ENCODE measurements around the gene BBS7.
A peak's percentile ranks its signal among the peaks of the same experiment; 100 is the strongest.

Gene BBS7

DNA sequence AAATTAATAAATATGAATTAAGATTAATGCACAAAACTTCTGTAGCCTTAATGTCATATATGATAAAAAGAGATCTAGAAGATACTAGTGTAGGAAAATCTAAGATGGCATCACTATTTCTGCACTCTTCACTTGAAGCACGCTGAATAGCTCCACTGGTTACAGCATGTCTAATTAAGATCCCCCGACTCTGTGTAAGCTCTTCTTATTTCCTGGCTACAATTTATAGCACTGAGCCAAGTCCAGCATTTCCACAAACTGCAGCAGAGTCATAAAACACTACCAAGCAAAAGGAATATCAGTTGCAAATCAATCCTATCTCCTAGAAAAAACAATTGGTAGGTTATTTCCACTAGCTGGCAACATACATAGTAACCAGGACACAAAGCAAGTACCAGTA, 45.3 kb downstream of the BBS7 start:
- DNase-seq: no peak

DNA sequence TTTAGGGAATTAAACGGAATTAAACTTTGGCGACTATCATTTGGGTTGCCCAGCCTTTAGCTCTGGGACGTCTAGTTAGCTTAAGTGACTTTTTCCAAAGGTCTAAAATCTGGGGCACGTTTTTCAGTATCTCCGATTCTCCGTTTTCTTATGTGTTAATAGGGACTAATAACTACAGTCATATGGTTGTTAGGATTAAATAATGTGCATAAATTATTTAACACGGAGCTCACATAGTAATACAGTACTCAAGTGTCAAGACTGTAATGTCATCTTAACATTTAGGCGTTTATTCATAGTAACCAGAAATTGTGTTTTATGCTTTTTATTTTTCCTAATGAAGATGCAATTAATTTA, 46.1 kb downstream of the BBS7 start:
- DNase-seq: no peak

DNA sequence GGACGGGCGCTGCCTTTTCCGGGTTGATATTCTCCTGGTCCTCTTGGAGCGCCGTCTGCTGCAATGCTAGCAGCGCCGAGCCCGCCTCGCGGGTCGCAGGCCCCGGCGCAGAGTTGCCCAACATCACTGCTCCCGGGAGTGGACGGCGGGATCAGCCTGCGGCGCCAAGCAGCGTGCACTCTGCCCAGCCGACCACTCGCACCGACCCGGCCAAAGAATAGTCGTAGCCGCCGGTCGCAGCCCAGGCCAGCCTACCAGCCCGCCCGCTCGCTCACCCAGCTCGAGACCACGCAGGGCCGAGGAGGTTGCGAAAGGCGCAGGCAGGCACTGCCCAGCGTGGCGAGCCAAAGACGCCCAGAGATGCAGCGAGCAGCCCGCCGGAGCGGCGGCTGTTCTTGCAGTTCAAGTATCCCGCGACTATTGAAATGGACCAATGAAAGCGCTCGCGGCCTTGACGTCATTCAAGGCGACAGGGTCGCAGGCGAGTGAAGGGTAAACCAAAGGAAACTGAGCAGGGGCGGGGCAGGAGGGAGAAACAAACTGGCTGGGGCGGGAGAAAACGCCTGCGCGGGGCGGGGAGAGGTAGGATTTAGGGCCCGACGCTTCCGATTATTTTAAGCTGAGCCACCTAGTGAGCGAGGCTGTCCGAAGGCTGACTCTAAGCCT, 46.6 kb downstream of the BBS7 start, which contains the start of gene CCNA2:
CCNA2 (minus strand) TSS at position 379 of the 666 bp plus-strand sequence; CDS start at position 124, 255 bp downstream.
- peak; percentile 98 for DNase-seq

DNA sequence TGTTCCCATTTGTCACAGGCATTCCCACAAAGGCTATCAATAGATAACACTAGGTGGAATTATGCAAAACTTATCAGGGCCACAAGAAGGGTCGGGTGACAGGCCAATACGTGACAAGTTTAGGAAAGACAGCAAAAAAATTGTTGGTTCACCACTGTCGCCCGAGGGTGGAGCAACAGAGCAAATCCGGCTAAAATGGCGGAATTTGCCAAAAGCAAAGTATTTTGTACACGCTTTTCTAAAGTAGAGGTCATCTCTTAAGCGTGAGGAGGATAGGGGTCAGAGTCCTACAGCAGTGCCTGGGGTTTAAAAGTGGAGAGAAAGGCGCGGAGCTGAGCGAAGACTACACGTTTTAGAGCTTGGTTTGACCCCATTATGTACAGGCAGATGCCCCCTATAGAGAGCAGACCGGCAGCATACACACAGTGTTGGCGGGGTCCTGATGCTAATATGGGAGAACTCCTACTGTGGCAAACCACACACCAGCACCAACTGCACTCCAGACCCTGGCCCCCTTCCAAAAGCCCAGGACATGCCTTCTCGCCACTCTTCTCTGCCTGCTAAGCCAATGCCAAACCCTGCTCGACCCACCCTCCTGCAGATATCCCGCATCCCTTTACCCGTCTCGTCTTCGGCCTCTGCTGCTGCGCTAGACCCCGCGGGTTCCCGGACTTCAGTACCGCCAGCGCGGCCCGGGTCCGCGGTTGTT, 47.3 kb downstream of the BBS7 start:
- DNase-seq: peak; percentile 74

DNA sequence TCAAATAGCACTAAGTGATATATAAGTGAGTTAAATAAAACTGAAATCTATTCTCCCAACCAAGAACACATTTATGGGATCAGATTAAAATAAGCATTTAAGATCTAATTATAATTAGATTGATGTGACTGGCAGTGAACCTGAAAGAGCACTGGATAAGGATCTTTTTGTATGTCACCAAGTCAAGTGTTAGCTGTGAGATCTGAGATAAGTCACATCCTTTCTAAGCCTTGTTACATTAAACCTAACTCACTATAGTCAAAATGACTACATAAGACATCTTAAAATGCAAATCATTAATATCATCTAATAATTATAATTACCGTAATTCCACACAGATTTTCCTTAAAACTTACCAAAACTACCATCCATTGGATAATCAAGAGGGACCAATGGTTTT, 48.2 kb downstream of the BBS7 start:
- no peak for DNase-seq

DNA sequence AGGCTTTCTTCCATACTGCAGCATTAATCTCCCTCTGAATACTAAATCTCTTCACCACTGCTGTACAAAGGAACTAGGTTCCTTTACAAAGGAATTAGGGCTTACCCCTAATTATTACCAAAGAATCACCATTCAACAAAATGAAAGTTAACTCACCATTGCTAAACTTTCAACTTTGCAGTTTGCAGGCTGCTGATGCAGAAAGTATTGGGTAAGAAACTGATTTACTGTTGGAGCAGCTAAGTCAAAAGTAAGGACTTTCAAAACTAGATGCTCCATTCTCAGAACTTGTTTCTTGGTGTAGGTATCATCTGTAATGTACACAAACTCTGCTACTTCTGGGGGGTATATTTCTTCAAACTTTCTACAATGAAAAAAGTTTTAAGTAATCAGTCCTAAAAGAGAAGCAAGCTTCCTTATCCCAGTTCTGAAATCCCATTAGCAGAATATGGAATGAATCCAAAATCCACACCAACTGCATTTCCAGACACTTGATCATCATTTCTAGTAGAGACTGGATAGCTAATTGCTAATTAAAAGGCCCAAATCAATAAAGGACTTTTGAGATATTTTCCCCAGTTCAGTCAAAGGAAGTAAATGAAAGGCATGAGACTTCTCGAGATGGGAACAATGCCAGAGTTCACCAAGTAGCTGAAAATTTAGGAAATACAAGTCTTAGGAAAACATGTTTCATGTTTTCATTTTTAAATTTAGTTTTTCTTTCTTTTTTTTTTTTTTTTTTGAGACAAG, 50.9 kb downstream of the BBS7 start:
- no peak for DNase-seq

DNA sequence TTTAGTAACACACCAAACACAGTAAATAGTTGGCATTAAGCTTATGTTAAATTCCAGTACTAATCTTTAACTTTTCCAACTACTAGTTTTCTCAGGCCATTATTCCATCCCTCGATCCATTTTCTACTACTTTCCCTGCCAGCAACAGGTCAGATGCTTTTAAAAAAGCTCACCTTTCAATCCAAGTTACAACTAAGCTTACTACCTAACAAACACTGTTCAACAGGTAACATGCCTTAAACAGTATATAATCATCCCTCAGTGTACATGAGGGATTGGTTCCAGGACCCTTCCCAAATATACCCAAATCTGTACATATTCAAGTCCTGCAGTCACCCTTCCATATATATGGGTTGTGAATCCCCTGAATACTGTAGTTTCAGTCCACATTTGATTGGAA, 52.1 kb downstream of the BBS7 start:
- DNase-seq: no peak

DNA sequence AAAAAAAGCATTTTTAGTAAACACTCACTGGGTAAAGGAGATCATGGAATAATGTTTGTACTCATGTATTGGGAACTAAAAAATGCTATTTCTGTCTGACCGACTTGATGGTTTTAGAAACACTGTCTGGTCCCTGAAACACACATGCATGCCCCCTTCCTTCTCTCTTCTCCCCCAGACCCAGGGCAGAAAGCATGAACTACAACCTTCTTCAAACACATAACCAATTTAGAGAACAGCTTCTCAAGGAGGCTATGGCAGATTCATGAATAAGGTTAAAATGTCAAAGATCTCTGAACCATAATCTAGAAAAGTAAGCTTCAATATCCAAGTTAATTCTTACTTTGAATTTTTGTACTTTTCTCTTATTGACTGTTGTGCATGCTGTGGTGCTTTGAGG, 52.6 kb downstream of the BBS7 start:
- no peak for DNase-seq

DNA sequence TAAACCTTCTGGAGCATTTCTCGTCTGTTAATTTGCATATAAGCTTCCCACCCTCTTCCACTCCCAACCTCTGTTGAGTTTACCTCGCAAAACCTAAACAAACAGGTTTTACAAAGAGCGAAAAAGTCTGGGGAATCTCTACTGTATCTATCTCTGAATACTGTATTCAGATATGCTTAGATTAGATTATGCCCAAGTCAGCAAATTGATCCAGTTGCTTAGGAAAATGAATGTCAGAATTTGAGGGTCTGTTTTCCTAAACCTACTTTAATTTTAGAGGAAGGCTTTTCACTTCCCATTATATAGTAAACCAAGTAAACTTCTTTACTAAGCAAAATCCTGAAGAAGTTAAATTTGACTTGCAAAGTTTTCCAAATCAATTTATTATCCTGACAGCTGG, 53.3 kb downstream of the BBS7 start:
- DNase-seq: no peak

DNA sequence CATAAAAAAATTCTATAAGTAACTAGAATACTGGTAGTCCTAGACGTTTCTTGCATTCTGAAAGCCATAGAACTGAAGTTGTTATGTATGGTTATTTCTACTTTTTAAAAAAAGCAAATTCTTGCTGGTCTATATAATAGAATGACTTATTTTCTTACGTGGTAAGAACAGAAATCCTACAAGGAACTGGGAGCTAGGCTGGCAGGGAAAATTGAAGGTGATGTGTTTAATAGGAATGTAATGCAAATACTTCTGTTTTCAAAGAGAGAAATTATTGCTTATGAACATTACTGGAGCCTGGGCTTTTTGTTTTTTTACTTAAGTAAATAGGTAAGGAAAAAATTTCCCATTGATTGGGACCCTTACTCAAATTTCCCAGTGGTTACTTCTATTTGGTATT, 55.5 kb downstream of the BBS7 start:
- DNase-seq: no peak

DNA sequence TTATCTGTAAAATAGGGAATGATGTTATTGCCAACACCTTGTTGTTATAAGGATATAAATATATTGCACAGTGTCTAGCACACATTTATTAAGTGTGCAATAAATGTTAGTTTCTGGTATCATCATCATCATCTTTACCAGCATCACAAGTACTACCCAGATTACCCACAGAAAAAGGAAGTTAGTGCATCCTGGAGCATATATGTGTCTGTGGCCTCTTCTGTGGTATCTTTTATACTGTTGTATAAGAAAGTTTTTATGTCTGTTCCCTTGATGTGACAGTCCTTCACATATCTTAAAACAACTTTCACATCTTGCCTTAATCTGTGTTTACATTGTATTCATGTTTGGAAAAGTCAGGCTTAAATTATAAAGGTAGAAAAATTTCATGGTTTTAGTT, 59.2 kb downstream of the BBS7 start:
- DNase-seq: no peak

DNA sequence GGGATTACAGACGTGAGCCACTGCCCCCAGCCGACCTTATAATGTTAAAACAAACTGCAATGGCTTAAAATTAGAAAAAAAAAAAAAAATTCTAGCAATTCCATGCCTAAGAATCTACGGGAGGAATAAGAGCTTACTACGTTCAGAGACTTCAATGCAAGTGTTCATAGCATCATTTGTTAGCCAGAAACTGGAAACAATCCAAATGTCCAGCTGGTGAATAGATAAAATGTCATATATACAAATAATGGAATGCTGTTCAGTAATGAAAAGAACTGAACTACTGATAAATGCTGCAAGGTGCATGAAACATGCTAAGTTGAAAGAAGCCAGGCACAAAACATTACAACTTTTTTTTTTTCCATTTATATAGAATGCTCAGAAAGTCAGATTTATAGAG, 63.9 kb downstream of the BBS7 start:
- DNase-seq: no peak

DNA sequence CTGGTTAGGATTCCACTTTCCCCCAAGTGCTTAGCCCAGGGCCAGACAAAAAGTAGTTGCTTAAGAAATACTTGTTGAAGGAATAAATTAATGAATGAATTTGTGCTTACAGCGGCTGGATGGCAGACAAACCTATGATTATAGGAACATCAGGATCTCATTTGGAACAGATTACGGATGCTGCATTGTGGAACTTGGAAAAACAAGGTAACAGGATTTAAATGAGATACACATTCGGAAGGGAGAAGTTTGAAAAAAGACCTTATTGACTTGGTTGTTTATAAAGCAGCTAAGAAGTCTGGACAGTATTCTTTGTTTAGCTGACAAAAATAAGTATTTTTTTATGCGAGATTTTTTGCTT, 68.6 kb downstream of the BBS7 start:
- no peak for DNase-seq

DNA sequence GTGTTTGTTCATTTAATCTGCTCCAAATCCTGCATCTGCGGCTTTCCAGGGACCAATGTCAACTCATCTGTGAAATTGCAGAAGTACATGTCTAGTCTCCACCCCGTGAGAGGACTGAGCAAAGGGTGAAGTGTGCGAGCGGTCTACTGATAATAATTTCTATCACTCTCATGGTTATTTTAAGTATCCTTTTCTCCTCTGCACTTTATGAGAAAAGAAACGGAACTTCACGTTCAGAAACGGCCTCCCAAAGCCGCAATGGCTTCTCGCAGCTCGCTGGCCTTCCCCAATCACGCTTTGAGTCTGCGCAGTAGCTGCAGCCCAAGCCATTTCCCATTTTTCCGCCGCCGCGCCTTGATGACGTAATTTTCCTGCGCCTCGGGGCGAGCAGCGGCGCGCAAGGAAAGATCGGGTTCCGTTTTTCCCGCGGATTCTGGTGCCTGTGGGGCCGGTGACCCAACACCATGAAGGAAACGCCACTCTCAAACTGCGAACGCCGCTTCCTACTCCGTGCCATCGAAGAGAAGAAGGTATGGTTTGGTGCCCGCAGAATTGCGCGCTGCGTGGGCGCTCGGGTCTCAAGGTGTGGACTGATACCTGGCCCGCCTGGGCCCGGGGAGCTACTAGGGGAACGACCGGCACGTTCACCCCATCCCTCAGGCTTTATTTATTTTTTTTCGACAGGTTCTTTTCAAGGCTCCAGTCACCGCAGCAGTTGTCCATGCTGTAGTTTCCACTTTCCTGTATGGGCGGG, 69.1 kb downstream of the BBS7 start, which contains the start of gene EXOSC9:
EXOSC9 (plus strand) TSS at position 363 of the 754 bp plus-strand sequence; CDS start at position 465, 102 bp downstream.
- DNase-seq: peak; percentile 98

DNA sequence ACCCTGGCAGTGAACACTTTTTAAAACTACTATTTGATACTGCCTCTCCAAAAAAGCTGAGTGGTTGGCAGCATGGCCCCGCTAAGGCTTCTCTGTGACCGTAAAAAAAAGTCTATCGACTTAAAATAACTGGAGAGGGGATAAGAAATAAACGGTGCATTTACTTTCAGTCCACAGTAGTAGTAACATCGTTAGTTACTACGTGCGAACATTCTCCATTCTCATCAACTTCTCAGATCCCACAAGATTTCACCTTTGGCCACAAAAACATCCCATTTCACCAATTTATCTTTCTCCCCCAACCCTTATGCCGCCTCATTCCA, 69.7 kb downstream of the BBS7 start:
- no peak for DNase-seq

DNA sequence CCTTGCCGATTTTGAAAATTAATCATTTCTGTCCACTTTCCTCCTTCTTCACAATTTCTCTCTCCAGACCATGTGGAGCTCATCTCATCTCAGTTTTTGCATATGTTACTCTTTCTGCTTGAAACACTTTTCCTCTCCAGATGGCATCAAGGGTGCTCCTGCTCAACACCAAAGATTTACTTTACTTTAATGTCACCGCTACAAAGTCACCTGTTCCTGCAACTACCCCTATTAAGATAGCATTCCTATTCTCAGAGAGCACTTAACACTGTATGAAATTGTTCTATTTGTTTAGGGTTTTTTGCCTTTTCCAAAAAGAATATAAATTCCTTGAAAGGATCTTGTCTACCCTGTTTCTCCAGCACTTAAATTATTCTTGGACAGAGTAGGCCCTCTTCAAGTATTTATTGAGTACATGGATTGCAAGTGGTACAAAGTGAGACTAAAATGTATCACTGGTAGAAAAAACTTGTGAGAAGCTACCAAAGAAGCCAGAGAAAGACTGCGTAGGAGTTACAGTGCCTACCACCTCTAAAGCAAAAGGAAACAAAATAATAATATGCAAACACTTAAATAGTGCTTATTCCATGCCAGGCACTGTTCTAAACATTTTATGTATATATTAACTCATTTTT, 70.3 kb downstream of the BBS7 start:
- DNase-seq: no peak

DNA sequence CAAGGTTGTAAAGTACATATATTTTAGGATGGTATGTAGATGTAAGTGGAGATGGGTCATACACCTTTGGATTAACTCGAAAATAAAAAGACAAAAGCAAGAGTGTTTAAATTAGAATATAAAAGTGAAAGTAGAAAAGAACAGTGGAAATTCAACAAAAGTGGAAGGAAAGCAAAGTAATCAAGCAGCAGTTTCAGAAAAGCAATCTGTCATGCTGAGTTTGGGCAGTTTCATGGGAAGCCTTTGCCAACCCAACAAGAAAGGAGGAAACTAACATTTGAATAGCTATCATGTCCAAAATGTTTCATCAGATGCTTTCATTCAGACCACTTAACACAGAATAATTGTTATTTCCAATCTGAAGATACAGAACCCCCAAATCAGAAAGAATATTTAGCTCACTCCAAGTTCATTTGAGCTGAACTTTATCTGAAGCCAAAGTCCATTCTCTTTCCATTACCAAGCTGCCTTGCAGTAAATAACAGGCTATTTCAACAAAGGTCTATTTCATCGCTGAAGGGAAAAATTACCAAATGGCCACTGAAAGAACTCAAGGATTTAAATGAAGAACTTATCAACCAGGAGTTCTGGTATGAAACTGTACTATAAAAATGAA, 71.0 kb downstream of the BBS7 start:
- no peak for DNase-seq

DNA sequence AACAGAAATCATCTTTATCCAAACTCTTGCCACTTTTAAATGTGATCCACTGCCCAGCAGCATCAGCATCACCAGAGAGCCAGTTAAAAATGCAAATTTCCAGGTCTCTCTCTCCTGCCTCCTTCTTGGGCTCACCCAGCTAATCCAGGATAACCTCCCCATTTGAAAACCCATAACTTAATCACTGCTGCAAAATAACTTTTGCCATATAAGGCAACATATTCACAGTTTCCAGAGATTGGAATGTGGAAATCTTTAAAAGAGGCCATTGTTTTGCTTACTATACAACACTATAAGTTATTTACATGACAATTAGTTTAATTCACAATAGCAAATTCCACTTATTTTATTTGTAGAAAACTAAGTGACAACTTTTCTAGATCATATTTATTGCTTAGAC, 74.0 kb downstream of the BBS7 start:
- DNase-seq: no peak

DNA sequence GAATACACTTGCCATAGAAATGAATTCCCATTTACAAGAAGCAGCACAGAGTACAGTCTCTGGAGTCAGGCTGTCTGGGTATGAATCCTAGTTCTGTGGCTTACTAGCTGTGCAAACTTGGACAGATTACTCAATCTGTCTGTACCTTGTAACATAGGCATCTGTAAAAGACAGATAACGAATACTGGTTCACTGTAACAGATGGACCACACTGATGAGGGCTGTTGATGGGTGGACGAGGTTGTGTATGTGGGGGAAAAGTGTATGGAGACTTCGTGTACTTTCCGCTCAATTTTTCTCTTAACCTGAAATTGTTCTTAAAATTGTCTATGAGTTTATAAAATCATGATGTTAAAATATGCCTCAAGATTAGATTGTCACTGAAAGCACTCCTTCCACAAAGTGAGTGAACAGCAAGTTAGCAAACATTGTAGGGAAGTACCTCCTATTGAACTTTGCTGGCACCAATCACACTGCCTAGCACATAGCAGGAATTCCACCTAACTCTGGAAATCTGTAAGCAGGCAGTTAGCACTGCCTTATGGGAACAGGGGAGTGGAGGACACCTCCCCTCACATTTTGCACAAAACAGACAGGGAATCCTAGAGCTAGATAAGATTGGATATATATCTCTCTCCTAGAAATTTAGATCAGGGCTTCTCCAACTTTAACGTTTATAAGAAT, 75.6 kb downstream of the BBS7 start:
- DNase-seq: no peak

DNA sequence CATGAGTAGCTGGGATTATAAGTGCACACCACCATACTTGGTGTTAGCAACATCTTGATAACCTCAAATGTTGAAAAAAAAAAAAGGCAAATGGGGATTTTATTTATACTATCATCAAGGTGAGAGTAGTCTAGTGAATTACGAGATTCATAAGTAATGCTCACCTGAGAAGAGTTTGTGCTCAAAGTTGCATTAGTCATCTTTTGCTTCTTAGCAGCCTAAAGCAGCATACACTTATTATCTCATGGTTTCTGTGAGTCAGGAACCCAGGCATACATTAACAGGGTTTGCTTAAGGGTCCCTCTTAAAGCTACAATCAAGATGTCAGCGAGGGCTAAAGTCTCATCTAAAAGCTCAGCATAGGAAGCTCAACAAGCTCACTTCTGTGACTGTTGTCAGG, 77.3 kb downstream of the BBS7 start:
- no peak for DNase-seq

DNA sequence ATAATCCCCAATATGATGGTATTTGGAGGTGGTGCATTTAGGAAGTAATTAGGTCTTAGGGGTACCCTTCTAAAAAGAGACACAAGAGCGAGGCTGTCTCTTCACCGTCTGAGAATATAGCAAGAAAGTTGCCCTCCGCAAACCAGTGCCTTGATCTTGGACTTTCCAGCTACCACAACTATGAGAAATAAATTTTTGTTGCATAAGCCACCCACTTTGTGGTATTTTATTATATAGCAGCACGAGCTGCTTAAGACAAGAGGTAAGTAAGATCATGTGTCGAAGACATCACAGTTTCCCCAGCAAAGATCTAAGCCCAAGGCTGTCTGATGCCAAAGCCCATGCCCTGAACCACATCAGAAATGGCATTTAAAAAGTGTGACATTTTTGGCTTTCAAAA, 78.8 kb downstream of the BBS7 start:
- no peak for DNase-seq

DNA sequence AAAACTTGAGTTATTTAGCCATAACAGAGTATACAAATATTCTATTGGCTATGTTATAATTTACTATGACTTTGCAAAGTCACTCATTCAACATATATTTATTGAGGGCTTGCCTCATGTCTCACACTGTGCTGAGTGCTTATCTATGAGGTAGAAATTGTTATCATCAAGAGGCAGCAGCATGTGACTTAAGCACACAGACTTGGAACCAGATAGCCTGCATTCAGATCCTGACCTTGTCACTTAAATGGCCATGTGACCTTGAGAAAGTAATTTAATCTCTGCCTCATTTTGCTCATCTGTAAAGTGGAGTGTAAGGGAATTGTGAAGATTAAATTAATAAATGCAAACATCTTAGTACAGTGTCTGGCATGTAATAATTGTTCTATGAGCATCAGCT, 79.3 kb downstream of the BBS7 start:
- DNase-seq: no peak

All from activated effector memory CD4-positive, alpha-beta T cell treated with anti-CD3 and anti-CD28 coated beads, Interleukin-2, amount 50 U/mL, for 16 hours (primary cell).